Vagina (tissue), 2 donors: Measurements from ENCODE around the gene TARS2. TPM values are rescaled to one million over a fixed set of nuclear protein-coding genes. Genes with fewer than 3 reads are reported as not detected.

Experiments used
- DNase-seq, 2 donors: peaks; one replicate each; pipeline ENCODE4 v3.0.0-alpha.2; 2017; ENCODE audit errors: extremely low spot score in 2 of 2
- H3K27ac ChIP-seq: fragments of 200-600 bp; sonication (generic); one replicate; pipeline ENCODE4 v1.5.1; 2019
- H3K27me3 ChIP-seq: fragments of 200-600 bp; sonication (generic); one replicate; pipeline ENCODE4 v1.5.1; 2019
- H3K36me3 ChIP-seq, 2 donors: fragments of 200-600 bp; sonication (generic); one replicate each; pipeline ENCODE4 v1.5.1; 2017 to 2019
- H3K4me1 ChIP-seq: fragments of 200-600 bp; sonication (generic); one replicate; pipeline ENCODE4 v1.5.1; 2019
- H3K4me3 ChIP-seq, 2 donors: fragments of 200-600 bp; sonication (generic); 1 replicate in 1 of 2; 2 replicates in 1 of 2; pipeline ENCODE4 v1.5.1; 2016 to 2019
- H3K9me3 ChIP-seq: fragments of 200-600 bp; sonication (generic); one replicate; pipeline ENCODE4 v1.5.1; 2019
- CTCF ChIP-seq, 3 experiments: fragments of 450-650 bp in 2 of 3; fragments of 200-600 bp in 1 of 3; sonication (generic) in 1 of 3; IDR thresholded peaks; one replicate each; pipeline ENCODE4 v1.5.1; 2017 to 2019; ENCODE audit warnings: antibody characterized with exemption in 3 of 3, mild to moderate bottlenecking in 2 of 3, moderate library complexity in 2 of 3
- POLR2A ChIP-seq, 2 donors: fragments of 450-650 bp; IDR thresholded peaks; one replicate each; pipeline ENCODE4 v1.6.1; 2017; ENCODE audit warnings: antibody characterized with exemption in 2 of 2, mild to moderate bottlenecking in 2 of 2, moderate library complexity in 2 of 2
- POLR2AphosphoS5 ChIP-seq, 2 donors: sonication (generic); formaldehyde crosslinking; IDR thresholded peaks; one replicate each; pipeline ENCODE4 v1.9.0; 2017; ENCODE audit warnings: antibody characterized with exemption in 2 of 2, mild to moderate bottlenecking in 2 of 2, low read depth in 1 of 2; ENCODE audit not compliant: insufficient read depth in 1 of 2
- intact Hi-C: fragments of 100-400 bp; cut with DNase I; formaldehyde crosslinking; loops from one replicate; pipeline ENCODE4 v1.15.1; 2023
- total RNA-seq: library from RNA; depleted of rRNA; stranded (reverse); fragments of >200 nt; gene quantifications from one replicate; pipeline ENCODE4 v1.2.3, GENCODE V29; 2016

The TARS2 gene
- total RNA-seq, 1 donor from 2014 or later: 17.4 TPM

GRCh38 chr1:150514913-150515327 lies 27.7 kb downstream of the TARS2 start:
- TF ChIP-seq CTCF (IDR thresholded peaks at IDR 0.05) (no peak), POLR2AphosphoS5 (IDR thresholded peaks at IDR 0.05; ENCODE audit: insufficient read depth in 1 of 2, low read depth in 1 of 2) (no peak), POLR2A (IDR thresholded peaks at IDR 0.05) (no peak)
- Histone ChIP-seq H3K27me3 (no peaks in the 10 kb centered on the region), H3K27ac (peak overlapping the region; percentile 91), H3K9me3 (no peaks in the 10 kb centered on the region), H3K36me3 (peaks cover 0 to 2% of the 10 kb centered on the region in 2 donors), H3K4me3 (peak overlapping the region; percentile 59 to 60), H3K4me1 (peaks cover 29% of the 10 kb centered on the region)
- no peak for DNase-seq
- intact Hi-C loops: loop anchor here (5.0 kb wide), 1 partner anchor 37 kb away; no protein-coding TSS in a partner anchor

GRCh38 chr1:150515328-150516049 lies 28.3 kb downstream of the TARS2 start, which contains the start of gene FALEC:
FALEC (plus strand) TSS chr1:150515752.
- H3K9me3 ChIP-seq: no peaks in the 10 kb centered on the region
- intact Hi-C loops: loop anchor here (5.0 kb wide), 1 partner anchor 37 kb away; no protein-coding TSS in a partner anchor
- peak in 1 of 2 donors; percentile 97 for DNase-seq
- H3K4me3 ChIP-seq: peak within 1 kb of the TSS; percentile 59 to 60
- TF ChIP-seq POLR2AphosphoS5 (IDR thresholded peaks at IDR 0.05; ENCODE audit: insufficient read depth in 1 of 2, low read depth in 1 of 2) (peak; percentile 87 to 89), CTCF (IDR thresholded peaks at IDR 0.05) (peak in 1 of 3 experiments; percentile 15), POLR2A (IDR thresholded peaks at IDR 0.05) (no peak)
- H3K27ac ChIP-seq: peak within 1 kb of the TSS; percentile 91
- no peaks in the 10 kb centered on the region for H3K36me3 ChIP-seq
- peaks cover 29% of the 10 kb centered on the region for H3K4me1 ChIP-seq
- H3K27me3 ChIP-seq: no peaks in the 10 kb centered on the region

- Histone ChIP-seq H3K27ac (peak overlapping the region; percentile 91), H3K36me3 (no peaks in the 10 kb centered on the region), H3K9me3 (no peaks in the 10 kb centered on the region), H3K27me3 (no peaks in the 10 kb centered on the region), H3K4me3 (peak overlapping the region; percentile 59 to 60), H3K4me1 (peaks cover 29% of the 10 kb centered on the region)
- intact Hi-C loops: loop anchor here (5.0 kb wide), 1 partner anchor 36 kb away; no protein-coding TSS in a partner anchor
- DNase-seq: no peak
- TF ChIP-seq POLR2A (IDR thresholded peaks at IDR 0.05): no peak
- peak in 1 of 3 experiments; percentile 3 for TF ChIP-seq CTCF (IDR thresholded peaks at IDR 0.05)
Observed at GRCh38 chr1:150516050-150516591, 28.9 kb downstream of the TARS2 start.

- no peaks in the 10 kb centered on the region for H3K9me3 ChIP-seq
- H3K27ac ChIP-seq: peak overlapping the region; percentile 91
- intact Hi-C loops: loop anchor here (5.0 kb wide), 1 partner anchor 36 kb away; no protein-coding TSS in a partner anchor
- no peaks in the 10 kb centered on the region for H3K27me3 ChIP-seq
- H3K4me1 ChIP-seq: peaks cover 29% of the 10 kb centered on the region
- no peak for DNase-seq
- no peaks in the 10 kb centered on the region for H3K36me3 ChIP-seq
- TF ChIP-seq POLR2AphosphoS5 (IDR thresholded peaks at IDR 0.05; ENCODE audit: insufficient read depth in 1 of 2, low read depth in 1 of 2) (no peak), POLR2A (IDR thresholded peaks at IDR 0.05) (no peak), CTCF (IDR thresholded peaks at IDR 0.05) (no peak)
- peak overlapping the region; percentile 59 to 60 for H3K4me3 ChIP-seq
Observed at GRCh38 chr1:150516616-150517015, 29.4 kb downstream of the TARS2 start.
